Measurements from ENCODE around the gene DNAAF1. TPM values are rescaled to one million over a fixed set of nuclear protein-coding genes. Genes with fewer than 3 reads are reported as not detected.

Gene DNAAF1
- total RNA-seq, 1 donor, result 0.36 TPM

DNA sequence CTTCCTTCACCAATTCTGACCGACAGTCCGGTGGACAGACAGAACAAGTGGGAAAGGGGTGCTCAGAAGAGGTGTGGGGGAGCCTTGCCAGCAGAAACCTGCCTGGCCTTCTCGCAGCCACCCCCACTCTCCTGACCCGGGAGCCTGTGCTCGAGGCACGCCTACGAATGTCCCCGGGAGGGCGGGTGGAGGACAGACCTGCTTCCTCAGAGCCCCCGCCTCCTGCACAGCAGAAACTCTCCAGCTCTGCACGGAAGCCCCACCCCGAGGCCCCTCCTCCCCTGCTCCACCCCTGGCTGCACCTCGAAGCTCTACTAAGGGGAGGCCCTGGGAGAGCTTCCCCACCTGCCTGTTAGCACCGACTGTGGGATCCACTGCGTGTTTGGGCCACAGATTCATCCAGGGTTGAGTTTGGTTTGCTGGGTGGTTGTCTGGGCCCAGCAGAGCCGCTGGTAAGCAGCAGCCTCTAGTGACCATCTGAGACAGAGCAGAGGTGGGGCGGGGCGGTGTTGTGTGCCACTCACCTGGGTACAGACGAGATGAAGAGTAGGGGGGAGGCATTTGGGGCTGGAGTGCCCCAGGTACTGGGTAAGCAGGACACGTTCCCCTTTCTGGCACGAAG, 35.5 kb downstream of the DNAAF1 start:
- no peak for DNase-seq (ENCODE audit: insufficient read length, low spot score, missing footprints)
- Histone ChIP-seq H3K36me3 (ENCODE audit: insufficient read depth, low read length) (peaks cover 30% of the 10 kb centered on the region), H2AFZ (ENCODE audit: low read length) (no peak overlapping the region), H3K4me2 (ENCODE audit: insufficient read depth, low read length) (no peak overlapping the region), H3K27ac (ENCODE audit: low read depth, low read length) (no peak overlapping the region), H3K79me2 (ENCODE audit: insufficient read depth, low read length) (peaks cover 27% of the 10 kb centered on the region), H3K27me3 (ENCODE audit: insufficient read depth, low read length) (no peaks in the 10 kb centered on the region), H4K20me1 (ENCODE audit: insufficient read depth, low read length) (peaks cover 19% of the 10 kb centered on the region), H3K9me3 (ENCODE audit: low read depth, low read length) (no peaks in the 10 kb centered on the region), H3K4me1 (ENCODE audit: insufficient read depth, low read length) (peaks cover 23% of the 10 kb centered on the region), H3K4me3 (ENCODE audit: insufficient read depth, low read length) (no peak overlapping the region)
- TF ChIP-seq, protein P1, sequence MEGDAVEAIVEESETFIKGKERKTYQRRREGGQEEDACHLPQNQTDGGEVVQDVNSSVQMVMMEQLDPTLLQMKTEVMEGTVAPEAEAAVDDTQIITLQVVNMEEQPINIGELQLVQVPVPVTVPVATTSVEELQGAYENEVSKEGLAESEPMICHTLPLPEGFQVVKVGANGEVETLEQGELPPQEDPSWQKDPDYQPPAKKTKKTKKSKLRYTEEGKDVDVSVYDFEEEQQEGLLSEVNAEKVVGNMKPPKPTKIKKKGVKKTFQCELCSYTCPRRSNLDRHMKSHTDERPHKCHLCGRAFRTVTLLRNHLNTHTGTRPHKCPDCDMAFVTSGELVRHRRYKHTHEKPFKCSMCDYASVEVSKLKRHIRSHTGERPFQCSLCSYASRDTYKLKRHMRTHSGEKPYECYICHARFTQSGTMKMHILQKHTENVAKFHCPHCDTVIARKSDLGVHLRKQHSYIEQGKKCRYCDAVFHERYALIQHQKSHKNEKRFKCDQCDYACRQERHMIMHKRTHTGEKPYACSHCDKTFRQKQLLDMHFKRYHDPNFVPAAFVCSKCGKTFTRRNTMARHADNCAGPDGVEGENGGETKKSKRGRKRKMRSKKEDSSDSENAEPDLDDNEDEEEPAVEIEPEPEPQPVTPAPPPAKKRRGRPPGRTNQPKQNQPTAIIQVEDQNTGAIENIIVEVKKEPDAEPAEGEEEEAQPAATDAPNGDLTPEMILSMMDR (IDR thresholded peaks at IDR 0.05; ENCODE audit: extremely low read depth, low read depth, low read length), result no peak

DNA sequence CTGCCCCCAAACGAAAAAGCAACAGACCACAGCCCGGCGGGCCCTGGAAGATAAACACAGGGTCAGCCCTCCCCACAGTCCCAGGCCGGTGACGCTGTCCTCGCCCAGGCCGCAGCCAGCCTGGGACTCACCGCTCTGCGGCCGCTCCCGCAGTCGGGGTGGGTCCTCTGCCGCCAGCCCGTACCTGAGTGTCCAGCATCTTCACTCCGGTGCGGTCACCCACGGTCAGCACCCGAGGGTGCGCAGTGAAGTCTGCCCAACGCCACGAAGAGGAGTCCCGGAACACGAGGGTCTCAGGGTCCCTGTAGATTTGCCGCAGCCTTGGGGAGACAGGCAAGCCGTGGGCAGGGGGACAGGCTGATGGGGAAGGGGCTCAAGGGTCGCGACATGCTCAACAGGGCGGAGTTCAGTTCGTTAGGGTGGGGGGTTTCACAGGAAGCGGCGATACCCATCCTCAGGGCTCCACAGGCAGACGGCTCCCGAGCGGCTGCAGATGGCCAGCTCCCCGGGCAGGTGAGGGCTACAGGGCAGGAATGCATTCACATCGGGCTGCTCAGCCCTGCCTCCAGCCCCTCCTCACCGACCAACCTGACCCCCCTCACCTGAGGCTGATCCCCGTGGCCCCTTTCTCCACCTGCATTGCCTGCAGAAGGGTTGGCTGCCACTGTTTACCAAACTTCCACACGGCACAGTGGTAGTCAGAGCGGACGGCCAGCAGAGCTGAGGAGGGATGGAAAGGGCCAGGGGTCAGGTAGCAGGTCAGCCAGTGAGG, 36.2 kb downstream of the DNAAF1 start:
- TF ChIP-seq, protein P1 (IDR thresholded peaks at IDR 0.05; ENCODE audit: extremely low read depth, low read depth, low read length), result no peak
- Histone ChIP-seq H3K4me2 (ENCODE audit: insufficient read depth, low read length) (no peak overlapping the region), H3K36me3 (ENCODE audit: insufficient read depth, low read length) (peaks cover 30% of the 10 kb centered on the region), H2AFZ (ENCODE audit: low read length) (no peak overlapping the region), H3K79me2 (ENCODE audit: insufficient read depth, low read length) (peaks cover 34% of the 10 kb centered on the region), H3K27ac (ENCODE audit: low read depth, low read length) (no peak overlapping the region), H3K9me3 (ENCODE audit: low read depth, low read length) (no peaks in the 10 kb centered on the region), H3K27me3 (ENCODE audit: insufficient read depth, low read length) (no peaks in the 10 kb centered on the region), H3K4me3 (ENCODE audit: insufficient read depth, low read length) (no peak overlapping the region), H3K4me1 (ENCODE audit: insufficient read depth, low read length) (peaks cover 19% of the 10 kb centered on the region), H4K20me1 (ENCODE audit: insufficient read depth, low read length) (peaks cover 19% of the 10 kb centered on the region)
- DNase-seq (ENCODE audit: insufficient read length, low spot score, missing footprints), result no peak

DNA sequence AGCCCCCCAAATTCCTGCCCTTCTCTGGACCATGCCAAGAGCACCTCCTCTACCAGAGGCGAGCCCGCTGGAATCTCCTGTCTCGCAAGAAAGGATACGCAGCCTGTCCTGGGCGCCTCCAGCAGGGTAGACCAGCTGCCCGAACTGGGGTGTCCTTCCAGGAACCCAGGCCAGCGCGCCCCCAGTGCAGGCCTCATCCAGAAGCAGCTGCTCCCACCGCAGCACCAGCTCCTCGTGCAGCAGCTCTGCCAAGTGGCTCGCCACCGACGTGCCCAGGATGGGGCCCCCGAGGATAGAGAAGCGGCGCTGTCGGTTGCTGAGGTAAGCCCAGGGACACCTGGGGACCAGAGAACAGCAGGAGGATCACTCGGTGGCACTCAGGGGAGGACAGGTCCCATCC, 37.0 kb downstream of the DNAAF1 start:
- Histone ChIP-seq H2AFZ (ENCODE audit: low read length) (no peak overlapping the region), H3K27me3 (ENCODE audit: insufficient read depth, low read length) (no peaks in the 10 kb centered on the region), H3K4me2 (ENCODE audit: insufficient read depth, low read length) (no peak overlapping the region), H3K4me3 (ENCODE audit: insufficient read depth, low read length) (no peak overlapping the region), H3K9me3 (ENCODE audit: low read depth, low read length) (no peaks in the 10 kb centered on the region), H3K36me3 (ENCODE audit: insufficient read depth, low read length) (peaks cover 30% of the 10 kb centered on the region), H3K4me1 (ENCODE audit: insufficient read depth, low read length) (peaks cover 11% of the 10 kb centered on the region), H3K79me2 (ENCODE audit: insufficient read depth, low read length) (peaks cover 39% of the 10 kb centered on the region), H3K27ac (ENCODE audit: low read depth, low read length) (no peak overlapping the region), H4K20me1 (ENCODE audit: insufficient read depth, low read length) (peaks cover 19% of the 10 kb centered on the region)
- TF ChIP-seq, protein P1 (IDR thresholded peaks at IDR 0.05; ENCODE audit: extremely low read depth, low read depth, low read length), result no peak
- no peak for DNase-seq (ENCODE audit: insufficient read length, low spot score, missing footprints)
